ENCODE measurements around the gene RPS6KA5. TPM values are rescaled to one million over a fixed set of nuclear protein-coding genes. Genes with fewer than 3 reads are reported as not detected.
"Not testable (repeated sequence)": the region's sequence is repeated elsewhere in the genome, so short reads cannot be mapped to it uniquely, and the experiment has no call there.

RPS6KA5 gene
- total RNA-seq, 1 donor from 2014 or later = 1.0 TPM

DNA sequence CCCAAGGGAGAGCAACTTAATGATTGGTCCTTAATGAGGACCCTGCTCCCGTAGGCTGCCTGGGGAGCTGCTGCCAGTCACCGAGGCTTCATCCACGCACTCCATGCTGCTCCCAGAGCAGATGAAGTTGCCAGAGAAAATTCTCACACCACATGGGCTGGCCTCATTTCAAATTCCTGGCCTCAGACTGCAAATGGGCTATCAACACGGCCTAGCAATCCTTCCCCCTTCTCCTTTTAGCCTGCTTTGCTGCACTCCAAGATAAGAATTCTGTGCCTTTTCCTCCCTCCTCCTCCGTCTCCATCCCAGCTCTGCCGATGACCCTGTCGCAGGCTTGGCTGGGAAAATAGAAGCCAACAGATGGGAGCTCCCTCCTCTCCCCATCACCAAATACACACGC is 42.7 kb upstream of the RPS6KA5 start:
- no peak overlapping the region for H2AFZ ChIP-seq (ENCODE audit: low read depth, low read length)
- Mint-ChIP-seq H3K9me3 (ENCODE audit: unreplicated experiment) (no peaks in the 10 kb centered on the region), H3K4me1 (ENCODE audit: low read depth, unreplicated experiment) (peaks cover 3% of the 10 kb centered on the region), H3K27me3 (ENCODE audit: low read depth, unreplicated experiment) (peaks cover 7% of the 10 kb centered on the region), H3K4me3 (ENCODE audit: unreplicated experiment) (no peak overlapping the region), H3K36me3 (ENCODE audit: low read depth, unreplicated experiment) (peaks cover 2% of the 10 kb centered on the region), H3K27ac (ENCODE audit: unreplicated experiment) (no peak overlapping the region)
- no peak overlapping the region for H3K4me3 ChIP-seq (ENCODE audit: insufficient read depth, low read depth, low read length)
- no peaks in the 10 kb centered on the region for H3K9me3 ChIP-seq (ENCODE audit: insufficient read depth, low read depth, low read length)
- H3K4me1 ChIP-seq (ENCODE audit: insufficient read depth, low read length) = no peaks in the 10 kb centered on the region
- no peak overlapping the region for H3K4me2 ChIP-seq (ENCODE audit: low read length)
- H3K79me2 ChIP-seq (ENCODE audit: insufficient read depth, low read length) = no peaks in the 10 kb centered on the region
- no peak overlapping the region for H3K27ac ChIP-seq (ENCODE audit: low read depth, low read length)
- H3K27me3 ChIP-seq (ENCODE audit: insufficient read depth, low read length) = peaks cover 4% of the 10 kb centered on the region
- TF ChIP-seq EZH2 (IDR thresholded peaks at IDR 0.05; ENCODE audit: insufficient read depth, low read length) (no peak), CTCF (IDR thresholded peaks at IDR 0.05; ENCODE audit: insufficient read depth, low read depth, low read length) (no peak)
- no peaks in the 10 kb centered on the region for H3K36me3 ChIP-seq (ENCODE audit: insufficient read depth, low read length)
- H4K20me1 ChIP-seq (ENCODE audit: insufficient read depth, low read length) = no peaks in the 10 kb centered on the region
- FAIRE-seq = no peak
- DNase-seq (ENCODE audit: low read depth) = no peak
- no peak overlapping the region for H3K9ac ChIP-seq (ENCODE audit: low read length)

GRCh38 chr14:91100102-91100501 is 39.7 kb upstream of the RPS6KA5 start:
- Histone ChIP-seq H2AFZ (ENCODE audit: low read depth, low read length) (no peak overlapping the region), H3K27me3 (ENCODE audit: insufficient read depth, low read length) (peaks cover 4% of the 10 kb centered on the region), H3K36me3 (ENCODE audit: insufficient read depth, low read length) (no peaks in the 10 kb centered on the region), H3K4me2 (ENCODE audit: low read length) (no peak overlapping the region), H3K27ac (ENCODE audit: low read depth, low read length) (no peak overlapping the region), H3K79me2 (ENCODE audit: insufficient read depth, low read length) (no peaks in the 10 kb centered on the region), H4K20me1 (ENCODE audit: insufficient read depth, low read length) (no peaks in the 10 kb centered on the region), H3K9ac (ENCODE audit: low read length) (no peak overlapping the region), H3K9me3 (ENCODE audit: insufficient read depth, low read depth, low read length) (no peaks in the 10 kb centered on the region), H3K4me3 (ENCODE audit: insufficient read depth, low read depth, low read length) (no peak overlapping the region), H3K4me1 (ENCODE audit: insufficient read depth, low read length) (no peaks in the 10 kb centered on the region)
- Mint-ChIP-seq H3K4me1 (ENCODE audit: low read depth, unreplicated experiment) (no peaks in the 10 kb centered on the region), H3K4me3 (ENCODE audit: unreplicated experiment) (no peak overlapping the region), H3K36me3 (ENCODE audit: low read depth, unreplicated experiment) (peaks cover 2% of the 10 kb centered on the region), H3K27ac (ENCODE audit: unreplicated experiment) (no peak overlapping the region), H3K27me3 (ENCODE audit: low read depth, unreplicated experiment) (peaks cover 12% of the 10 kb centered on the region), H3K9me3 (ENCODE audit: unreplicated experiment) (no peaks in the 10 kb centered on the region)
- FAIRE-seq = no peak
- TF ChIP-seq CTCF (IDR thresholded peaks at IDR 0.05; ENCODE audit: insufficient read depth, low read depth, low read length) (no peak), EZH2 (IDR thresholded peaks at IDR 0.05; ENCODE audit: insufficient read depth, low read length) (no peak)
- no peak for DNase-seq (ENCODE audit: low read depth)

- Histone ChIP-seq H3K4me1 (ENCODE audit: insufficient read depth, low read length) (no peaks in the 10 kb centered on the region), H3K4me2 (ENCODE audit: low read length) (no peak overlapping the region), H3K9me3 (ENCODE audit: insufficient read depth, low read depth, low read length) (no peaks in the 10 kb centered on the region), H2AFZ (ENCODE audit: low read depth, low read length) (no peak overlapping the region), H4K20me1 (ENCODE audit: insufficient read depth, low read length) (no peaks in the 10 kb centered on the region), H3K36me3 (ENCODE audit: insufficient read depth, low read length) (no peaks in the 10 kb centered on the region), H3K9ac (ENCODE audit: low read length) (no peak overlapping the region), H3K79me2 (ENCODE audit: insufficient read depth, low read length) (no peaks in the 10 kb centered on the region), H3K27me3 (ENCODE audit: insufficient read depth, low read length) (peaks cover 4% of the 10 kb centered on the region), H3K27ac (ENCODE audit: low read depth, low read length) (no peak overlapping the region), H3K4me3 (ENCODE audit: insufficient read depth, low read depth, low read length) (no peak overlapping the region)
- Mint-ChIP-seq H3K4me3 (ENCODE audit: unreplicated experiment) (no peak overlapping the region), H3K9me3 (ENCODE audit: unreplicated experiment) (no peaks in the 10 kb centered on the region), H3K27me3 (ENCODE audit: low read depth, unreplicated experiment) (peaks cover 12% of the 10 kb centered on the region), H3K27ac (ENCODE audit: unreplicated experiment) (no peak overlapping the region), H3K4me1 (ENCODE audit: low read depth, unreplicated experiment) (no peaks in the 10 kb centered on the region), H3K36me3 (ENCODE audit: low read depth, unreplicated experiment) (no peaks in the 10 kb centered on the region)
- no peak for FAIRE-seq
- DNase-seq (ENCODE audit: low read depth) = peak; percentile 34
- no peak for TF ChIP-seq CTCF (IDR thresholded peaks at IDR 0.05; ENCODE audit: insufficient read depth, low read depth, low read length)
- no peak for TF ChIP-seq EZH2 (IDR thresholded peaks at IDR 0.05; ENCODE audit: insufficient read depth, low read length)
Observed at GRCh38 chr14:91098591-91098990, 38.1 kb upstream of the RPS6KA5 start.

DNA sequence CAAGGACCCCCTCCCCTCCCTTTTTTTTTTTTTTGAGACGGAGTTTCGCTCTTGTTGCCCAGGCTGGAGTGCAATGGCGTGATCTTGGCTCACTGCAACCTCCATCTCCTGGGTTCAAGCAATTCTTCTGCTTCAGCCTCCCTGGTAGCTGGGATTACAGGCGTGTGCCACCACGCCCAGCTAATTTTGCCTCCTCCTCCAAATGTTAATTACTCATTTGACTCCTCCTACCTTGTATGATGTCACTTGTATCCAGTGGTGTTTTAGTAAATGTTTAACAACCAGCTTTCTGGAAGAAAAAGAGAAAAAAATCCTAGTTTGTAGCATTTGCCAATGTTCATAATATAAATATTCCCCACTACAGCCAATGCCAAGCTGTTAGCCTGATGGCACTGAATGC is 37.2 kb upstream of the RPS6KA5 start:
- H3K9me3 ChIP-seq (ENCODE audit: insufficient read depth, low read depth, low read length); H3K4me1 Mint-ChIP-seq (ENCODE audit: low read depth, unreplicated experiment); FAIRE-seq: not testable (repeated sequence)

More for the DNA sequence above, 37.2 kb upstream of the RPS6KA5 start:
- not testable (repeated sequence) for H3K4me2 ChIP-seq (ENCODE audit: low read length); H3K9me3 Mint-ChIP-seq (ENCODE audit: unreplicated experiment); H3K4me1 ChIP-seq (ENCODE audit: insufficient read depth, low read length); H3K27me3 ChIP-seq (ENCODE audit: insufficient read depth, low read length); H3K36me3 Mint-ChIP-seq (ENCODE audit: low read depth, unreplicated experiment); H2AFZ ChIP-seq (ENCODE audit: low read depth, low read length); H3K79me2 ChIP-seq (ENCODE audit: insufficient read depth, low read length); DNase-seq (ENCODE audit: low read depth); H4K20me1 ChIP-seq (ENCODE audit: insufficient read depth, low read length); H3K27ac Mint-ChIP-seq (ENCODE audit: unreplicated experiment); H3K27ac ChIP-seq (ENCODE audit: low read depth, low read length); H3K9ac ChIP-seq (ENCODE audit: low read length); H3K36me3 ChIP-seq (ENCODE audit: insufficient read depth, low read length); H3K4me3 Mint-ChIP-seq (ENCODE audit: unreplicated experiment); H3K4me3 ChIP-seq (ENCODE audit: insufficient read depth, low read depth, low read length)
- peaks cover 10% of the 10 kb centered on the region for H3K27me3 Mint-ChIP-seq (ENCODE audit: low read depth, unreplicated experiment)

Measured in astrocyte (in vitro differentiated cells and primary cell).